NCI-H1105 (cell line): Measurements from ENCODE around the gene MDM1.

Source experiments
- DNase-seq: peaks from one replicate; lab custom pipeline; 2025; lab: John Stamatoyannopoulos, UW

The MDM1 gene

GRCh38 chr12:68331869-68332727, at the start of gene MDM1:
Gene MDM1, minus strand, starts transcription at chr12:68332362. Its CDS starts 117 bp downstream, at chr12:68332245.
- DNase-seq, result peak; percentile 99

GRCh38 chr12:68381476-68382219, 49.5 kb upstream of the MDM1 start:
- DNase-seq, result no peak

- DNase-seq, result no peak
Measured at GRCh38 chr12:68378872-68379606, 46.9 kb upstream of the MDM1 start.

GRCh38 chr12:68377881-68378280, 45.7 kb upstream of the MDM1 start:
- DNase-seq, result no peak

- no peak for DNase-seq
Measured at GRCh38 chr12:68376901-68377300, 44.7 kb upstream of the MDM1 start.

GRCh38 chr12:68375756-68376695, 43.9 kb upstream of the MDM1 start:
- DNase-seq, result no peak

- DNase-seq, result no peak
Measured at GRCh38 chr12:68374307-68374982, 42.3 kb upstream of the MDM1 start.

GRCh38 chr12:68370667-68371066, 38.5 kb upstream of the MDM1 start:
- no peak for DNase-seq

GRCh38 chr12:68370006-68370590, 37.9 kb upstream of the MDM1 start:
- no peak for DNase-seq

GRCh38 chr12:68368327-68368726, 36.2 kb upstream of the MDM1 start:
- no peak for DNase-seq

- DNase-seq, result no peak
Measured at GRCh38 chr12:68367903-68368302, 35.7 kb upstream of the MDM1 start.

- no peak for DNase-seq
Measured at GRCh38 chr12:68367116-68367515, 35.0 kb upstream of the MDM1 start.

- DNase-seq, result no peak
Measured at GRCh38 chr12:68364893-68365725, 32.9 kb upstream of the MDM1 start.

- DNase-seq, result no peak
Measured at GRCh38 chr12:68364328-68364727, 32.2 kb upstream of the MDM1 start.

- DNase-seq, result no peak
Measured at GRCh38 chr12:68361953-68362352, 29.8 kb upstream of the MDM1 start.

GRCh38 chr12:68359674-68360073, 27.5 kb upstream of the MDM1 start:
- no peak for DNase-seq

GRCh38 chr12:68358532-68359485, 26.6 kb upstream of the MDM1 start:
- DNase-seq, result no peak

- no peak for DNase-seq
Measured at GRCh38 chr12:68356986-68357385, 24.8 kb upstream of the MDM1 start.
